ENCODE results near the gene NAXD.
"Not testable (repeated sequence)": the region's sequence is repeated elsewhere in the genome, so short reads cannot be mapped to it uniquely, and the experiment has no call there.

DNA sequence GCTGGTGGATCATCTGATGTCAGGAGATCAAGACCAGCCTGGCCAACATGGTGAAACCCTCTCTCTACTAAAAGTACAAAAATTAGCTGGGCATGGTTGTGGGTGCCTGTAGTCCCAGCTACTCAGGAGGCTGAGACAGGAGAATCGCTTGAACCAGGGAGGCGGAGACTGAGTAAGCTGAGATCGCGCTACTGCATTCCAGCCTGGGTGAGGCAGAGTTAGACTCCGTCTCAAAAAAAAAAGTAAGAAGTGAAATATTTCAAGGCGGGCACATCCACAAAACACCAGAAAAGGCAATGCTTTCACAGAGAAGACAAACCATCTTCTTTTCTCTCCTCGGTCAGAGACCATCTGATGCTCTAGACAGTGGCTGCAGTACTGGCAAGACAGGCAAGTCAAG, 45.4 kb upstream of the NAXD start:
- TF ChIP-seq POLR2A (IDR thresholded peaks at IDR 0.05; ENCODE audit: low read depth, low read length); YY1 (IDR thresholded peaks at IDR 0.05; ENCODE audit: low read depth, low read length); PAX8 (IDR thresholded peaks at IDR 0.05); ASH2L (IDR thresholded peaks at IDR 0.05; ENCODE audit: borderline replicate concordance, low read depth); JUND (IDR thresholded peaks at IDR 0.05; ENCODE audit: low read depth, low read length); CBX3 (IDR thresholded peaks at IDR 0.05; ENCODE audit: borderline replicate concordance, low read depth); RB1 (IDR thresholded peaks at IDR 0.05; ENCODE audit: borderline replicate concordance); FOXK2 (IDR thresholded peaks at IDR 0.05): not testable (repeated sequence)
- TF ChIP-seq, protein P1, sequence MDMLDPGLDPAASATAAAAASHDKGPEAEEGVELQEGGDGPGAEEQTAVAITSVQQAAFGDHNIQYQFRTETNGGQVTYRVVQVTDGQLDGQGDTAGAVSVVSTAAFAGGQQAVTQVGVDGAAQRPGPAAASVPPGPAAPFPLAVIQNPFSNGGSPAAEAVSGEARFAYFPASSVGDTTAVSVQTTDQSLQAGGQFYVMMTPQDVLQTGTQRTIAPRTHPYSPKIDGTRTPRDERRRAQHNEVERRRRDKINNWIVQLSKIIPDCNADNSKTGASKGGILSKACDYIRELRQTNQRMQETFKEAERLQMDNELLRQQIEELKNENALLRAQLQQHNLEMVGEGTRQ (IDR thresholded peaks at IDR 0.05; ENCODE audit: borderline replicate concordance, low read depth, low read length), result not testable (repeated sequence)
- TF ChIP-seq, protein P2, sequence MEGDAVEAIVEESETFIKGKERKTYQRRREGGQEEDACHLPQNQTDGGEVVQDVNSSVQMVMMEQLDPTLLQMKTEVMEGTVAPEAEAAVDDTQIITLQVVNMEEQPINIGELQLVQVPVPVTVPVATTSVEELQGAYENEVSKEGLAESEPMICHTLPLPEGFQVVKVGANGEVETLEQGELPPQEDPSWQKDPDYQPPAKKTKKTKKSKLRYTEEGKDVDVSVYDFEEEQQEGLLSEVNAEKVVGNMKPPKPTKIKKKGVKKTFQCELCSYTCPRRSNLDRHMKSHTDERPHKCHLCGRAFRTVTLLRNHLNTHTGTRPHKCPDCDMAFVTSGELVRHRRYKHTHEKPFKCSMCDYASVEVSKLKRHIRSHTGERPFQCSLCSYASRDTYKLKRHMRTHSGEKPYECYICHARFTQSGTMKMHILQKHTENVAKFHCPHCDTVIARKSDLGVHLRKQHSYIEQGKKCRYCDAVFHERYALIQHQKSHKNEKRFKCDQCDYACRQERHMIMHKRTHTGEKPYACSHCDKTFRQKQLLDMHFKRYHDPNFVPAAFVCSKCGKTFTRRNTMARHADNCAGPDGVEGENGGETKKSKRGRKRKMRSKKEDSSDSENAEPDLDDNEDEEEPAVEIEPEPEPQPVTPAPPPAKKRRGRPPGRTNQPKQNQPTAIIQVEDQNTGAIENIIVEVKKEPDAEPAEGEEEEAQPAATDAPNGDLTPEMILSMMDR (IDR thresholded peaks at IDR 0.05 in 2 of 3, conservative IDR thresholded peaks at IDR 0.05 in 1 of 3; ENCODE audit: control insufficient read depth in 2 of 3, extremely low read depth in 1 of 3, insufficient read depth in 1 of 3, low read depth in 3 of 3, low read length in 3 of 3), result not testable (repeated sequence)
